HG02571 (cell line): ENCODE measurements around the gene POLR2J3.
"Not testable (repeated sequence)": the region's sequence is repeated elsewhere in the genome, so short reads cannot be mapped to it uniquely, and the experiment has no call there.

ENCODE experiments used
- ATAC-seq: cut with Tn5 transposase; IDR thresholded peaks from one replicate; pipeline ENCODE4 v1.9.1; 2021; ENCODE audit warnings: mild to moderate bottlenecking, moderate library complexity; ENCODE audit not compliant: unreplicated experiment

Gene POLR2J3

DNA sequence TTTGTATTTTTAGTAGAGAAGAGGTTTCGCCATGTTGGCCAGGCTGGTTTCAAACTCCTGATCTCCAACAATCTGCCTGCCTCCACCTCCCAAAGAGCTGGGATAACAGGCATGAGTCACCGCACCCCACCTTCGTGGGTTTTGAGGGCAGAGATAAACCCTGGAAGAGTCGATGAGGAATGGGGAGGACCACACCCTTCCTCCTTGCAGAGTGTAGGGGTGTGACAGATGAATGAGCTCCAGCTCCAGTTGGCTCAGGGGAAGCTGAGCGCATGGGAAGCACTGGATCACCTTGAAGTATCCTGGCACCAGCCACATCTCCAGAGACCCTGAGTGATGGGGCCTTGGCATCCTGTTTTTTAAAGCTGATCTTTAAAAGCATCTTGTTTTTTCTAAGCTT, 11.1 kb upstream of the POLR2J3 start:
- ATAC-seq = not testable (repeated sequence)

DNA sequence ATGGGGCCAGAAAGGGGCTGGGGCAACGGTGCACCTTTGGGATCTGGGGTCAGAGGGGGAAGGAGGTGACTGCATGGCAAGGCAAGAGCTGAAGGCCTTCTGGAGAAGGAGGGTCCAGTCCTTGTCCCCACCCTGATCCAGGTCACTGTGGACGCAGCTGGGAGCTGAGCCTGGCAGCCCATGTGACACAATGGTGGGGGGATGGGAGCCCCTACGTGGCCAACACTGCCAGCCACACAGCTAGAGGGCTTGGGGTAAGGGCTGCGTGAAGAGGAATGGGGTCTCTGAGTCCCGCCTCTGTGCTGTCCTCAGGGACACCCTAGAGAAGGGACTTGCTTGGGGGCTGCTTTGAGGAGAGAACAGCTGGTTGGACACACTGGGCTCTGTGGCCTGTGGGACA, 9.3 kb upstream of the POLR2J3 start:
- ATAC-seq = not testable (repeated sequence)

DNA sequence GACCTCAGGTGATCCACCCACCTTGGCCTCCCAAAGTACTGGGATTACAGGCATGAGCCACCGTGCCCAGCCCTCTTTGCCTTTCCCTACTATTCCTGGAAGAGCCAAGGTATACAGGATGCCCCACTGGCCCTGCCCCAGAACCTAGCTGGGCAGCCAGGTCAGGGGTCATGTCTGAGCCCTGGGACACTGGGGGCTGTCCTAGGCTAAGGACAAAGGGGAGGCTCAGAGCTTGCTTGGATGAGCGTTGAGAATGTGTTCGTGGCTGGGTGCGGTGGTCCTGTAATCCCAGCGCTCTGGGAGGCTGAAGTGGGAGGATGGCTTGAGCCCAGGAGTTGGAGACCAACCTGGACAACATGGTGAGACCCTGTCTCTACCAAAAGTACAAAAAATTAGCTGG, 6.1 kb upstream of the POLR2J3 start:
- not testable (repeated sequence) for ATAC-seq

DNA sequence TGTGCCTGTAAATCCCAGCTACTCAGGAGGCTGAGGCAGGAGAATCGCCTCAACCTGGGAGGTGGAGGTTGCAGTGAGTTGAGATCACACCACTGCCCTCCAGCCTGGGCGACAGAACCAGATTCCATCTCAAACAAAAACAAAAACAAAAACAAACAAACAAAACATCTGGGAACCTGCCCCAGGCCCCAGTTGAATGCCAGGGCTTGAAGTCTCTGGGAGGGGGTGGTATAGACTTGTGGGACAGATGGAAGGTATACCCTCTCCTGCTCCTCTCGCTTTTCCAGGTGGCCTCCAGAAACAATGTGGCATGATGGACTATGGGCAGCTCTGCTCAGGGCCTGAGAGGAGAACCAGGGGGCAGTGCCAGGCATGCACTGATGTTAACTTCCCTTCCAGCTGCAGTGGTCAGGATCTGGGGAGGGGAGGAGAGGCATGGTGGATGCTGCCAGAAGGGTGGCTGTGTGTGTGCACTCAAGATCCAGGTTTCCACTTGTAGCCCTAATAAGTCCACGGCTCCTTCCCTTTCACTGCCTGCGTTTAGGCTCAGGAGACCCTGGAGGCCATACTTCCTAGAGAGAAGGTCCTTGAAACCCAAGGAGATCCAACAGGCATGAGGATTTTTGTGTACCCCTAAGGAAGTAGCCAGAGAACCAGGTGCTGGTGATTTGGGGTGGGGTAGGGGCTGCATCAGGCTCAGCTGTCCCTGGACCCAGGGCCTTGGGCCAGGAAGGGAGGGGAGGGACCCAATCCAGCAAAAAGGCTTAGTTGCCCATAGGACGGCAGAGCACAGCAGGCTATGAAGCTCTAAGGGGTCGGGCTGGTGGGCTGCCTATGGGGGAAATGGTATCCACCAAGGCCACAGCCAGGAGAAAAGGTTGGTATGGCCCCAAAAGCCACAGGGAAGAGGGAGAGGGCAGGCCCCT, 5.2 kb upstream of the POLR2J3 start:
- ATAC-seq = not testable (repeated sequence)

DNA sequence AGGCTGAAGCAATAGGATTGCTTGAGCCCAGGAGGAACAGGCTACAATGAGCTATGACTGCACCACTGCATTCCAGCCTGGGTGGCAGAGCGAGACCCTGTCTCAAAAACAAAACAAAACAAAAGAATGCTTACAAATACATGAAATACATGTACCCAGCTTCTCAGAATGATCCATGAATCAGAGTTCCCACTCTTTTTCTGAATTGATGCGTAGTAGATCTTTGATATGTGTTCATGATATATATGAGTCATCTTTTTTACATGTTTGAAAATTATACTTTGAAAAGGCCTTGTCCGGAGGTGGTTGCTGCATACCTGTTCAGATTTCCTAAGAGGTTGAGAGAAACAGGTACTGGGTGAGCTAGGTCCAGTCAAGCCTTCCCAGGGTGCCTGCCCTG, 4.0 kb upstream of the POLR2J3 start:
- not testable (repeated sequence) for ATAC-seq

DNA sequence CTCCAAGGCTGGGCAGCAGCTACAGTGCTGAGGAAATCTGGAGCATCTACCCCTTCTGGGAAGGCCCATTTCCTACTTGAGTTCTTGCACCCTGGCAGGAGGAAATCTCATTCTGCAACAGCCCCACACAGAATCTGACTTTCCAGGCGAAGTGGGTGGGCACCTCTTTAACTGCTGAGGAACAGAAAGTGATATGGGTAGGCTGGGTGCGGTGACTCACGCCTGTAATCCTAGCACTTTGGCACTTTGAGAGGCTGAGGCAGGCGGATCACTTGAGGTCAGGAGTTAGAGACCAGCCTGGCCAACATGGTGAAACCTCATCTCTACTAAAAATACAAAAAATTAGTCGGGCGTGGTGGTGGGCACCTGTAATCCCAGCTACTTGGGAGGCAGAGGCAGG, 2.2 kb upstream of the POLR2J3 start:
- ATAC-seq = not testable (repeated sequence)

DNA sequence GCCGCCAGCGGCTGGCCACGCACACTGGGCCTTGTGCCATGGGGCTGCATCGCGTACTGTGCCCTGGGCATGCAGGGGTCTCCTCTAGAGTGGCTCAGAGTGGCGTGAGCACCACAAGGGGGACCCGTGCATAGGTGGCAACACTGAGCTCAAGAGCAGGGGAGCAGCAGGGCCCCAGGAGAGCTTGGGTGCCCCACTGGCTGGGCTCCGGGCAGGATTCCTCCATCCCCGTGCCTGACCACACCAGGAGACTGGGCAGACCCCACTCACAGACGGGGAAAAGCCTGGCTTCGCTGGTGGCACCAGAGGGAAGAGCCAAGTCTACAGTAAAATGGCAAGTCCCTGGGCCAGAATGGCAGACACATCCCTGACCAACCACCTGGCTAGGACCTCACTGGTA, 3.8 kb downstream of the POLR2J3 start:
- ATAC-seq = not testable (repeated sequence)

DNA sequence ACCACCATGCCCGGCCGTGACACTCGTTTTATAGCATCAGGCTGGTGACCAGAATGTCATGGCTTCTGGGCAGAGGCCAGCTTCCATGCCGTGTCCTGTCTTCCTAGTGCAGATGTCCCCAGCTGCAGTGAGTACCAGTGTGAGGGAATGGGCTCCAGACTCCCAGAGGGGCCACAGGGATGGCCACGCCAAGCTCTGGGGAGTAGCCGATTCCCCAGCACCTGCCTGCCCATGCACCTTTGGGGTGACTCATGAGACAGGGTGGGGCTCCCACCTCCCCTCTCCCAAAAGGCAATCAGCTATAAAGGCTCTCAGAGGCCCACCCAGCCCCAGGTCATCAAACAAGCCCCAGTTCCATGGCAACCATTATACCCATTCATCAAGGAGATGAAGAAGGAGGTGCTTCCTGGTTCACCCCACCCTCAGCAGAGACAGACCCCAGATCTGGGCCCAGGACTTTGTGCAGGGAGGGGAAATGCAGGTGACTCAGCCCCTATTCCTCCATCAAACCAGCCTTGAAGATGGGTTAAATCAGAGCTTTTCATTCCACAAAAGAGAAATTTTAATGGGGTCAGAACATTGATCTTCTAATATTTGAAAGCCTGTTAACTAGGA, 21.5 kb downstream of the POLR2J3 start, which contains the start of gene SPDYE2:
Gene SPDYE2 (plus strand): TSS at position 419 of the 615 bp plus-strand sequence. CDS start 2,030 bp downstream, outside the sequence.
- not testable (repeated sequence) for ATAC-seq

DNA sequence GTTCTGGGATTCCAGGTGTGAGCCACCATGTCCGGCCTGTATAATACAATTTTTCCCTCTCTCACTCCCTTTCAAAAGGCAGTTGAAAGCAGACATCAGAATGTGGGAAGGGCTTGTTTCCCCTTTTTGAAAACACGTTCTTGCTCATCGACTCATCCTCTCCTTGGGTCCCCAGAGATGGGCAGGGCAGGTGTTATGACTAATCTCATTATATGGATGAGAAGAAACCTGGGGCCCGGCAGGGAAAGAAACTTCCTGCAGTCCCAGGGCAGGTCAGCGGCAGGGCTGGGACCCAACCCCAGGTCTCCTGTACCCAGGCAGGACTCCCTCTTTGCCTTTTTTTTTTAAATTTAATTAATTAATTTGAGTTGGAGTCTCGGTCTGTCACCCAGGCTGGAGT, 26.0 kb downstream of the POLR2J3 start:
- ATAC-seq = peak; percentile 71

DNA sequence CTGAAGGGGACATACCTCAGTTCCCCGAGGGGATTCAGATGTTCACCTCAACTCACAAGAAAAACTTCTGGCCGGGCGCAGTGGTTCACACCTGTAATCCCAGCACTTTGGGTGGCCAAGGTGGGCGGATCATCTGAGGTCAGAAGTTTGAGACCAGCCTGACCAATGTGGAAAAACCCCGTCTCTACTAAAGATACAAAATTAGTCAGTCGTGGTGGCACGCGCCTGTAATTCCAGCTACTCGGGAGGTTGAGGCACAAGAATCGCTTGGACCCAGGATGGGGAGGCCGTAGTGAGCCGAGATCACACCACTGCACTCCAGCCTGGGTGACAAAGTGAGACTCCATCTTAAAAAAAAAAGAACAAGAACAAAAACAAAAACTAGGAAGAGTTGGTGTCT, 27.1 kb downstream of the POLR2J3 start:
- ATAC-seq = not testable (repeated sequence)

DNA sequence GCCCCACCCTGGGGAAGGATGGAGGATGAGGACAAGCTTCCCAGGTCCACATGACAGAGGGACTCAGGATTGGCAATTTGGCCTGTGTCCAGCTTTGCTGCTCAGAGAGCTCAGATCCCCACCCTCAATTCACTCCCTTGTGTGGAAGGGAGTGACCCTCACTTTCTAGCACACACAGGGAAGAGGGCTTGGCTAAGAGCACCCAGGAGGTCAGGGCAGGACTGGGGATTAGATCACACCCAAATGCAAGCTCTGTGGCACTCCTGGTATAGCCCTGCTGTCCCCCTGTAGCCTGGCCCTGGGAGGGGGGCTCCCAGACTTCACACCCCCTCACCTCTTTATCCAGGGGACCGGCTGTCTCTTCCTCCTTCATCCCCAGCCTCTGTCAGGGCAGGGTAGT, 28.0 kb downstream of the POLR2J3 start:
- not testable (repeated sequence) for ATAC-seq

DNA sequence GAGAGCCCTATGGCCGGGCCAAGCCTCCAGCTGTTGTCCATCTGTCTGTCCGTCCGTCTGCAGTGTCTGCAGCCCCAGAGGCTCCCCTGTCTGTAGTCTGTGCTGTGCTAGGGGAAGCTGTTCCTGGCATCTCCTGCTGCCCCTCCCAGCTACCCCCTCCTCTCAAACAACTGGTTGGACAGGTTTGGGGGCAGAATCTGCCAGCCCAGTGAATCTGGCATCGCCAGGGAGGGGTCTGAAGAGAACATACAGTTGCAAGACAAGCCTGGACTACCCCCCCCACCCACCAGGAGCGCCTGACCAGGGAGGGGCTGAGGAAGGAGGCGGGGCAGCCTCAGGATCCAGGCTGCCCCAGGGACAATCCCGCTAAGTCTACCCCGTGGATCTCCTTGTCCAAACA, 28.8 kb downstream of the POLR2J3 start, which contains the start of gene UPK3BL2:
Gene UPK3BL2 (minus strand): TSS at position 101 of the 400 bp plus-strand sequence. CDS start 60 bp downstream, at position 41.
- not testable (repeated sequence) for ATAC-seq

DNA sequence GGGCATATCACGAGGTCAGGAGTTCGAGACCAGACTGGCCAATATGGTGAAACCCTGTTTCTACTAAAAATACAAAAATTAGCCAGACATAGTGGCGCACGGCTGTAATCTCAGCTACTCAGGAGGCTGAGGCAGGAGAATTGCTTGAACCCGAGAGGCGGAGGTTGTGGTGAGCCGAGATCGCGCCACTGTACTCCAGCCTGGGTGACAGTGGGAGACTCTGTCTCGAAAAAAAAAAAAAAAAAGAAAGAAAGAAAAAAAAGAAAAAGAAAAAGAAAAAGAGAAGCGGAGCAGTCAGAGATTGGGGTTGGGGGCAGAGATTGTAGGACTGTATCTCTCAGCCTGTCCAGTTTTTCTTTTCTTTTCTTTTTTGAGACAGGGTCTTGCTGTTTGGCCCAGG, 29.6 kb downstream of the POLR2J3 start:
- ATAC-seq = not testable (repeated sequence)

DNA sequence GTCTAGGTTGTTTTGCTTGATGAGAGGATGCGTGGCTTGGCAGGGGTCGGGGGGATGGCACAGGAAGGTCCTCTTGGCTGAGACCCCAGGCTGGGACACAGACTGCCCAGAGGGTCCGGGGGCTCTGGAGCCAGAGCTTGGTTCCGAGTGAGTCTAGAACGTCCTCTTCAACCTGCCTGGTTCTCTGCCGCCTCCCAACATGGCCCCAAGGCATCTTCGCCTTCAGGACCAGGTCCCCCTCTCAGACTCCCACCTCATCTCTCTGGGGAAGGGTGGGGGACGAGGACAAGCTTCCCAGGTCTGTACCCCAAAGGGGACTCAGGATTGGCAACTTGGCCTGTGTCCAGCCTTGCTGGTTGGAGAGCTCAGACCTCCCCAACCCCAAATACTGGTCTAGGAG, 30.3 kb downstream of the POLR2J3 start:
- ATAC-seq = not testable (repeated sequence)

DNA sequence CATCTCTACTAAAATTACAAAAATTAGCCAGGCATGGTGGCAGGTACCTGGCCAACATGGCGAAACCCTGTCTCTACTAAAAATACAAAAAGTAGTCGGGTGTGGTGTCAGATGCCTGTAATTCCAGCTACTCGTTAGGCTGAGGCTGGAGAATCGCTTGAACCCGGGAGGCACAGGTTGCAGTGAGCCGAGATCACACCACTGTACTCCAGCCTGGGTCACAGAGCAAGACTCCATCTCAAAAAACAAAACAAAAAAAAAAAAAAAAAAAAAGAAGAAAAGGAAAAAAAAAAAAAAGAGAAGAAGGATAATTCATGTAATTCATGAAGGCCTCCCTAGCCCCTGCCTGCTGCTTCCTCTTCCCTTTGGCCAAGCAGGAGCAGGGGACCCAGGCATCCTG, 31.8 kb downstream of the POLR2J3 start:
- ATAC-seq = not testable (repeated sequence)

DNA sequence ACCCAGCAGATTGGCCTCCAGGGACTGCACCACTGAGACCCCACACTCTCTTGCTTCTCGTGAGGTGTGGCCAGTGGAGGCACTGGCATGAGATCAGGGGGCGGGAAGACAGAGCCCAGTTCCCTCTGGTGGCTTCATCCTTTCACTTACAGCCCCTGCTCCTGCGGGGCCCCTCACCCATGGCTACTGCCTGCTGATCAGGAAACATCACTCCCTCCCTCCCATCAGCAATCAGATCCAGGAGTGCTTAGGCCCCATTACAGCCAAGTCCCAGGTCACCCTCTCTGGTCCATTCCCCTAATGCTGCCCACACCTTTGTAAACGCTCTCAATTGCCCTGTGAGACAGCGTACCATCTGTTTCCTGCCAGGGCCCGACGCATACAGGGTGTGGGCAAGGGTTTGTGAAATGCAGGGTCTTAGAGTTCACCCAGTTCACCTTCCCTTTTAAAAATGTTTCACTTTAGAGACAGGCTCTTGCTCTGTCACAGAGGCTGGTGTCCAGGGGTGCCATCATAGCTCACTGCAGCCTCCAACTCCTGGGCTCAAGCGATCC, 37.2 kb downstream of the POLR2J3 start:
- not testable (repeated sequence) for ATAC-seq

DNA sequence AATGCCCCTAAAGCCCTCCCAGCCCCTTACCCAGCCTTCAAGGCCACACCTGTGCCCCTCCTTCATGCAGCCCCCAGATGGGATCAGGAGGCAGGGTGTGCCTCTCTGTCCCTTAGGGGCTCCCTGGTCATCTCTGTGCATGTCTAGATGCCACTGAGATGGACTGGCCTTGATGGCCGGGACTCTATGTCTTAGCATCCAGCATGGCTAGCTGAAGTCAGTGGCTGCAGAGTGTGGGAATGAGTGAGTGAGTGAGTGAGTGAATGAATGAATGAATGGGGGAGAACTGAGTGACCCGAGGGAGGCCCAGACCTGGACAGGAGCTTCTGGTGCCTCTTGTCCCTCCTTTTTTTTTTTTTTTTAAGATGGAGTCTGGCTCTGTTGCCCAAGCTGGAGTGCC, 40.3 kb downstream of the POLR2J3 start:
- ATAC-seq = not testable (repeated sequence)

DNA sequence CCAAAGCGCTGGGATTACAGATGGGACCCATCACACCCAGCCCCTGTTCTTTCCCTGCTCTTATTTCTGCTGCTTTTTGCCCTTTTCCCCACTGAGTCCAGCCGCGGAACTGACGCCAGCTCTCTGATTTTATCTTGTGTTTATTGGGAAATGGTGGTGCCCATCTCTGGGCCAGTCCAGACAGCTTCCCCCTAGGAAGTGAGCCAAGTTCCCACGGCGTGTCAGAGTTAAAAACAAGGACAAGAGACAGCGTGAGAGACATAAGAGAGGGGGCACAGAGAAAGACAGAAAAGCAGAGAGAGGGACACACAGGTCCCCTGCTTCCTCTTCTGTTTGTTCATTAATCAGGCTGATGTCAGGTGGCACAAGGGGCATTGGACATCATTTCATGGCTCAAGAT, 40.8 kb downstream of the POLR2J3 start:
- not testable (repeated sequence) for ATAC-seq

DNA sequence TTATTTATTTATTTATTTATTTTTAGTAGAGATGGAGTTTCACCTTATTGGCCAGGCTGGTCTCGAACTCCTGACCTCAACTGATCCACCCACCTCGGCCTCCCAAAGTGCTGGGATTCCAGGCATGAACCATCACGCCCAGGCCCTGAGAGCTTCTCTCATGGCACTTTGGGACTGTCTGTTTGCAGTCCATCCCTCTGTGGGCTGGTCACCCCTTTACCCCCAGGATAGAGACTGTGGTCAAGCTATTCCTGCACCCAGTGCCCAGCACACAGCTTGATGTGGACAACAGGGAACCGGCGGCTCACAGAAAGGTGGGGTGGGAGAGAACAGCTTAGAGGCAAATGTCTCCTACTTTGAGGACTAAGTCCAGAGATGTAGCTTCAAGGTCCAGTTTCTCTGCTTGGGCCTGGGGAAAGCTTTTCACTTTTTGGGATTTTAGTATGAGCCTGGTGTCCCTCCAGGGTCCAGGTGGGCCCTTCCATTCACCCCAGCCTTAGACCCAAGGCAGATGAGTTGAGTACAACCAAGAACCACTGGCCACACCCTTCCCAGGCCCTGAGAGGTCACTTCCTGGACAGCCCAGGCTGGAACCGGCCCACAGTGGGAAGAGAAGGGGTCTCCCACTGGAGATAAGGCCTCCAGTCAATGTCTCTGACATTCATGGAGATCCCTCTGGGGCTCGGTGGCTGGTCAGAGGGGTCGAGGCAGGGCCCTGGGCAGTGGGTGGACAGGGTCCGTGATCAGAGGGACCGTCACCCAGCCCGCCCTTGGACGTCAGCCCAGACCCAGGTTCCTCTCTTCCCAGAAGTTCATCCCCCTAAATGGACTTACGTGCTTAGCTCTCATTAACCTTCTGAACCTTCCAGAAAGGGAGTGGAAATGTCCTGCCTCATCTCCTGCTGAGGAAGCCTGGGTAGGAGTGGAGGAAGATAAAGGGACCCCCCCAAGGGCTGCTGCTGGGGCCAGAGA, 44.3 kb downstream of the POLR2J3 start:
- not testable (repeated sequence) for ATAC-seq

DNA sequence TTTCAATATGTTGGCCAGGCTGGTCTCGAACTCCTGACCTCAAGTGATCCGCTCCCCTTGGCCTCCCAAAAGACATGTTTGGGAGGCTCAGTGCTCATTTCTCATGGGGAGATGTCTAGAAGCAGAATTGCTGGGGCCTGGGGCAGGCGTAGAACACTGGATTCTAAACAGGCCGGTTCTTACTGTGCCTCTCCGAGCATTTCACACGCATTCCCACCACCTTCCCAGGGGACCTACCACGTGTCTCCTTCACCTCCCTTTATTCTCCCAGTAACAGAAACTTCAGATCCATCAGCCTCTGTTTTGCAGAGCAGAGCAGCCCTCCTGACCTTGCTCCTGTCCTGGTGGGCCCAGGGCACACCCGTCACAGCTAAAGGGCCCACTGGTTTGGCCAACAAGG, 45.2 kb downstream of the POLR2J3 start:
- not testable (repeated sequence) for ATAC-seq
